ENCODE results near the gene PAX7.
A peak's percentile ranks its signal among the peaks of the same experiment; 100 is the strongest.
"Not testable (repeated sequence)": the region's sequence is repeated elsewhere in the genome, so short reads cannot be mapped to it uniquely, and the experiment has no call there.

PAX7 gene

DNA sequence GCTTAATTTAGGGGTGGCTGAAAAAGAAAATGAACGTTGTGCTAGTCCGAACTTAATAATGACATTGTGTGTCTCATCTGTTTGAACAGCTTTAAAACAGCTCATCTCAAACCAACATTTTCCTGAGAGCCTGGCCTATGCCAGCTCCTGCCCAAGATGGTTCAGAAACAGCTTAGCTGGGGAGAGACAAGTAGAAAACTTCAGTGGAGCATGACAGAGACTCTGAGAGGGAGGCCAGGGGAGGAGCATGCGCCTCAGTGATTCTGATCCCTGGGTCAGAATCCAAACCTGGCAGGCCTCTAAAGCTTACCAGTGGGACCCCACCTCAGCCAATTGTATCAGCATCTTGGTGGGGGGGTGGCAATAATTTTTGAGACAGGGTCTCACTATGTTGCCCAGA, 129.5 kb downstream of the PAX7 start:
- no peak for DNase-seq (ENCODE audit: low spot score)

DNA sequence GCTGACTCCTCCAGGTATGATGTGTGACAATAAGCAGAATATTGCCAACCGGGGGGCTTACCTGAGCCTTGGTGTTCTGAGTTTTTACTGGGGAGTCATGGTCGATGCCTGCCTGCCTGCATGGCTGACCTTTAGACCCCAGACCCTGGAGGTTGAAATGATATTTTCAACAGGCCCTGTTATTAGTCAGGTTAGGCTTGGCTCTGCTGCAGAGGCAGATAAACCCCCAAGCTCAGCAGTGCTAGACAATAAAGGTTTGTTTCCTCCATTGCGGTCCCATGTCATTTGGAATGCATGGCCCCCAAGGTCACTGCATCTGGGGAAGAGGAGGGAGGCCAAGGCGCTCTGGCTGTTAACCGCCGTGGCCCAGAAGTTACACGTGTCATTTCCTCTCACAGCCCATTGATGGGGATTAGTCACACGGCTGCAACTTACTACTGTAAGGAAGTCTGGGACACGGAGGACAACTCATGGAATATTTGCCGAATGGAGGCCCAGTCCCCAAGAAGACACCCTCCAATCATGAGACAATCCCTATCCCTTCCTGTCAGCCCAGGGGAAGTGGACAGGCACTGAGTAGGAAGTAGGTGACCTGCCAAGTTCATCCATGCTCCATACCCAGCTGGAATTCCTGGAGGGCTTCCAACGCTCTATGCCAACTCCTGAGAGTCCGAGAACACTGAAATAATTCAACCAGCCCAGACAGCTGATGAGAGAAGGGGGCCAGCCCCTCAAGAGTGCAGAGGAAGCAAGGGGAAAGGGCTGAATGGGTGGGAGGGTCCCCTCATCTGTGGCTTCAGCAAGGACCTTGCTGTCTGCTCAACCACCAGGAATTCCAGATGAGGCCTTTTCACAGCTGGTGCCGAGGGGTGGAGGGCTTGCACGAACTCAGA, 131.5 kb downstream of the PAX7 start:
- DNase-seq (ENCODE audit: low spot score), result no peak

DNA sequence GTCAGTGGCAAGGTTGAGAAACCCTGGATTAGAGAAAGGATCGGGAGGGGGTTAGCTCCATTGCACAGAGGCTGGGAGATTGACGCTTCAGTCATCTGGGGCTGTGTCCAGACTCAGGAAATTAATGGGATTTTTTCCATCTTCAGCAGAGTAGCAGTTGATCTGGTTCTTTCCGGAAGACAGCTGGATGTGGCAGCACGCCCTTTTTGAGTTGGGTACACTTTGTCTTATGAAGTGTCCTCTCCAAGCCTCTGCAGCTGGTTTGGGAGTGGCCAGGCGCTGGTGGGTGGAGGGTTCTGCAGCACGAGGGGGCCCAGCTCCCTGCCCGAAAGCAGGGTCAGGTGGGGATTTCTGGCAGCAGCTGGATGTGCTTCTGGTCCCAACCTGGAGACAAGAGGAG, 133.7 kb downstream of the PAX7 start:
- DNase-seq (ENCODE audit: low spot score), result no peak

DNA sequence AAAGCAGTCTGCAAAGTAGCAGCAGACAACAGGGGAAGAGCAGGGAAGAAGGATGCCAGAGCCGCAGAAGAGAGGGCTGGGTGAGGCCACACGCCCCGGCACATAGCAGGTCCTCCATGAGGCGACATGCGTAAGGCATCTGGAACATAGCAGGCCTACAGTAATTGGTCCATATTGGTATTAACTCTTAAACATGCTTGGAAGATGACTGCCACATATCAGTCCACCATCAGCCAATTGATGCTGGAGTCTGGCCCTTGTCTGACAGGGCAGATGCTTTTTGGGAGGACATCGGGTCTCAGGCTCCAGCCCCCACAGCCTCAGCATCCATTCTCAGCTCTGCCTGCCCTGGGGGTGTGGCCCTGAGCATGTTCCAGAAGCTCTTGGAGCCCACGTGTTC, 135.1 kb downstream of the PAX7 start:
- no peak for DNase-seq (ENCODE audit: low spot score)

DNA sequence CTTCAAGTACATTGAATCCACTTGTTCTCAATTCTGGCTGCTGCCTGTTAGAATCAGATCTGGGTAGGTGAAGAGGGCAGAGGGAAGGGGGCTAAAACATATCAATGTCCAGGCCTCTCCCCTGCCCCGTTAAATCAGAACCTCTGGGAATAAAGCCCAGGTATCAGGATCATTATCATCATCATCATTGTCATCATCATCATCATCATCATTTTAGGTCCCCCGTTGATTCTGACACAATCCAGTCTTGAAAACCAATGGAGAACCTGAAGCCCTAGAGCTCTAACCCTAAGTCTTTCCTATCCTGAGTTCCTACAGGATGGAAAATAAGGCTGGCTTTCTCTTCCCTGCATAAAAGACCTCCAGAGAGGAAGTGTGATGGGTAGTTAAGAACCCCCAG, 135.7 kb downstream of the PAX7 start:
- no peak for DNase-seq (ENCODE audit: low spot score)

DNA sequence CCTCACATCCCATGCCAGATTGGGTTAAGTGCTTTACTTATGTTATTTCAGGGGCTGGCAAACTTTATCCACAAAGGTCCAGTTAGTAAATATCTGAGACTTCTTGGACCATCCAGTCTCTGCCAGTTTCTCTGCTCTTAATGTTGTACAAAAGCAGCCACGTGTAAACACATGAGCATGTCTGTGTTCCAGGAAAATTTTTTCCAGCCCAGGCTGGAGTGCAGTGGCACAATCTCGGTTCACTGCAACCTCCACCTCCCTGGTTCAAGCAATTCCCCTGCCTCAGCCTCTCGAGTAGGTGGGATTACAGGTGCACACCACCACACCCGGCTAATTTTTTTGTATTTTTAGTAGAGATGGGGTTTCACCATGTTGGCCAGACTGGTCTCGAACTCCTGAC, 136.9 kb downstream of the PAX7 start:
- DNase-seq (ENCODE audit: low spot score), result not testable (repeated sequence)

DNA sequence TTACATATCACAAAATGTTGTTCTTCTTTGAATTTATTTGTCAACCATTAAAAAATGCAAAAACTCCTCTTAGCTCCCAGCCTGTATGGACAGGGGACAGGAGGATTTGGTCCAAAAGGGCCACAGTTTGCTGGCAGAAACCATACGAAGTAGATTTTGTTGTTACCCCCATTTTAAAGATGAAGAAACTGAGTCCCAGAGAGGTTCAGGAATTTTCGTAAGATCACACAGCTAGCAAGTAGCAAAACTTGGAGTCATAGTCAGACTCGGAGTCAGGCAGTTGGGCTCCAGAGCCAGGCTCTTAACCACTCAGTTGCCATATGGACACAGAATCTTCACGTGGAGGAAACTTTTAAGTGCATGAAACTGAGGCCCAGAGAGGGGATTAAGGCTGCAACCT, 137.4 kb downstream of the PAX7 start:
- DNase-seq (ENCODE audit: low spot score), result no peak

DNA sequence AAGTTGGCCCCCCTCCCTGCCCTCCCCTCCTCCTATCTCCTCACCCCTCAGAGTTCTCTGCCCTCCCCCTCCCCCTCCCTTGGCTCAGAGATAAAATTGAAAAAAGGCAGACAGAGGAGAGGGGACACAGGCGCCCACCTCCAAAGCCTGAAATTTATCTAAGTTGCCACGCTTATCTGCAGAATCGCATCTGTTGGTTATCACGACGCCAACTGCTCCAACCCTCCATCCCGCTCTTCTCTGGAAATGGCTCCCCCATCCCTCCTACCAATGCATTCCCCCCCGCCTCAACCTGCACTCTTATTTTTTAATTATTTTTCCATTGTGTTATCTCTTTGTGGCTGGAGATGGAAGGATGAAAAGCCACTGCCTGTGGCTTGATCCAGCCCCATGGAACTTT, 138.5 kb downstream of the PAX7 start:
- DNase-seq (ENCODE audit: low spot score), result no peak

DNA sequence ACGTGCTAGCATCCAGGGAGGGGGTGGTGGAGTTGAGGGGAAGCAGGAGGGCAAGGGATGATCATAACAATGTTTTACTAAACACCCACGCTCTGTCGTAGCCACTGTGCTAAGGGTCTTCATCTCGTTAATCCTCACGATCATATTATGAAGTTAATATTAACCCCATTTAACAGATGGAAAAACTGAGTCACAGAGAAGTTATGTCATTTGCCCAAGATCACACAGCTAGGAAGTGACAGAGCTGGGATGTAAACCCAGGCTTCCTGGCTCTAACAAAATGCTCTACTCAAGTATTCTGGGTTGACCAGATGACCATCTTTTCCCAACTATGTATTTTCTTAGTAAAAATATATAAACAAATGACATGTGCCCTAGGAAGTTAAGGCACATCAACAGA, 140.2 kb downstream of the PAX7 start:
- no peak for DNase-seq (ENCODE audit: low spot score)

DNA sequence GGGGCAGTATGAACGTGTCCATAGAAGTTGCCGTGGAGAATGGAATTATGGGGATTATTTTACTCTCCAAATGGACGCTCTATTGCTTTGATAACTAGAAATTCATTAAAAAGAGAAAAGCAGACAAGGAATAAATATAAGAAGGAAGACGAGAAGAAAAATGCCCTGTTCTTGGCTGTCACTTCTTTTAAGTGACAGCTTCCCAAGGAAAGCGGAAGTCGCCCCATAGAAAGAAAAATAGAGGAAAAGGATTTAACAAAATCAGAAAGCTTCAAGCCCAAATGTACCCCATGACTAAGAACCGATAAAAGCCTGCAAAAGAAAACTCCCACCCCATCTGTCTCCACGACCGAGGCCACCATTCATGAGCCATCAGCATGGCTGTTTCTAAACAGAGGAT, 143.1 kb downstream of the PAX7 start:
- no peak for DNase-seq (ENCODE audit: low spot score)

DNA sequence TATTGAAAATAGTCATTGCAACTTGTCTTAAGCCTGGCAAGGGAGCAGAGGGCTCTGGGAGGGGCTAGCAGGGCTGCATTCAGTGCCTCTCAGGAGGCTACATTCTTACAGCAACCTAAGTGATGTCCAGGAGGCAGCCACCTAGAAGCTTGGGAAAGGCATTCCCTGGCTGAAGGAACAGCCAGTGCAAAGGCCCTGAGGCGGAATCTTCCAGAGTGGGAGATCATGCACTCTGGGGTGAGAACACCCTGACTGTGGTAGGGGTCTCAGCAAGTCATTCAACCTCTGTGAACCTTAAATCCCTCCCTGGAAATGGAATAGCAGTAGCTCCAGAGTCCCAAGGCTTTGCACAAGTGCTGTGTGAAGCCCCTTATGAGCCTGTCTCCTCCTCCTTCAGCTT, 144.7 kb downstream of the PAX7 start:
- no peak for DNase-seq (ENCODE audit: low spot score)

DNA sequence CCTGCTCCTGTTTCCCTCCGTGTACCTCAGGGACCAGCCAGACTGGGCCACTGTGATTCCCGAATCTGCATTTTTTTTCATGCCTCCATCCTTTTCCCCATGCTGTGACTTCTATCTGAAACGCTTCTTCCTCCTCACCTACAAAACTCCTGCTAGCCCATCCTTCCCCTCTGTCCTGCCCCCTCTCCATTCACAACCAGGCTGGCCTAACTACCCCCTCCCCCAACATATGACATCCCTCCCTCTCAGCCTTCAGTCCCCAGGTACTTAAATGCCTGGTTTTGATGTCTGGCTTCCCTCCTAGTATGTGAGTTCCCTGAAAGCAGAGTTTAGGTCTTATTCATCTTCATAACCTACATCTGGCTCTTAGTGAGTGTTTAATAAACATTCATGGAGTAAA, 146.1 kb downstream of the PAX7 start:
- no peak for DNase-seq (ENCODE audit: low spot score)

DNA sequence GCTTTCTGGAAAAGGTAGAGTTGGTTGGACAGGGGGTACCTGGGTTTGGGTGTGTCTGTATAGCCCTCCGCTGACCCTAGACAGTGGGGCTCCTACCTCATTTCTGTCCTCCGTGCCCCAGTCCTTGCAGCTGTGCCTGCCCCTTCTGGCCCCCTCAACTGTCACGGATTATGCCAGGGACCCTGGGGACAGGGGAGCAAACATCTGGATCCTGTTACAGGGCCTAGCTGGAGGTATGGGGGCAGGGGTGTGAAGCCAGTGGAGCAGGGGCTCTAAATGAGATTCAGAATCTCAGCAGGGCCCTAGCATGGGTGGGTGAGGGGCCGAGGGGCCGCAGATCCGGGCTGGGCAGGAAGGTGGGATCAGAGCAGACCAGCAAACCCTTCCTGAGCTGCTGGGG, 147.8 kb downstream of the PAX7 start:
- no peak for DNase-seq (ENCODE audit: low spot score)

DNA sequence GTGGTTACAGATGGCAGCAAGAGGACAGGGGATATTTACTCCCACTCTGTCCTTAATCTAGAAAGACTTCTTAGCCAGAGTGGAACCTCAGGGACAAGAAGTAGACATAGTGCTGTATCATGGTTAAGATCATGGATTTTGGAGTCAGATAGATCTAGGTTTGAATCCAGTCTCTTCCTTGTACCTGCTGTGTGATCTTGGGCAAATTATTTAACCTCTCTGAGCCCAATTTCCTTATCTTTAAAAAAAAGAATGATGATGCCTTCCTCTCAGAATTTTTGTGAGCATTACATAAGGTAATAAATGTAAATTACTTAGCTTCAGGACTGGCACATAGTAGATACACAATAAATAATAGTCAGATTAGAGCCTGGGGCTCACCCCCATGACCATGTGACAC, 150.4 kb downstream of the PAX7 start:
- DNase-seq (ENCODE audit: low spot score), result no peak

DNA sequence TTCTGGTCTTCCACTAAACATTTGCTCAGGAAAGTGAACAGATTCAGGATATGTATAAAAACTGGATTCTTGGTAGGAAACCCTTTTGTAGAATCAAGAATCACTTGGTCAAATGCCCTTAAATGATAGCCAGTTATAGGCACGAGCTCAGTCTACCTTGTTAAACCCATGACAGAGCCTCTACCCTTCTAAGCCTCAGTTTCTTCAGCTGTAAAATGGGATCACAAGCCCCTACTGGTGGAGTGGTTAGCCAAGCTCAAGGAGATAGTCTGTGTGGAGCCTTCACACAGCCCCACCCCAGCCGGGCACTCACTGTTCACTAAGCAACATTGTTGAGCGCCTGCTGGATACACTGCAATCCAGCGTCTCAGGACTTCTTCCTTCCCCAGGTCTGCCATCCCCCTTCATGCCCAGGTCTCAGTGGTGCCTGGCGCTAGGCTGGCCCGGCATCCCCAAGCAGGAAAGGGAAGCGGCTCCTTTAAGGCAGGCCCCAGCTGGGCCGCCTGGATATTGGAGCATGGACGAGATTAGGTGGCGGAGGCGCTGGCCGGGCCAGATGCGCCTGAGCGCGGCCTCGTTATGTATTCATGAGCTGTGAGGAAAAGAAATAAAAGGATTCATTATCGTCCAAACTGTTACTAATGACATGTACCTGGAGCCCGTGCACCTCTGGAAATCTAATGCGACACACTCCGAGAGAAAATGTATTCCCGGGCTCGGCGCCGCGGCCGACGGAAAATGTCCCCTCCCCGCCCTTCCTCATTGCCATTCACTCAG, 153.2 kb downstream of the PAX7 start:
- DNase-seq (ENCODE audit: low spot score), result no peak

DNA sequence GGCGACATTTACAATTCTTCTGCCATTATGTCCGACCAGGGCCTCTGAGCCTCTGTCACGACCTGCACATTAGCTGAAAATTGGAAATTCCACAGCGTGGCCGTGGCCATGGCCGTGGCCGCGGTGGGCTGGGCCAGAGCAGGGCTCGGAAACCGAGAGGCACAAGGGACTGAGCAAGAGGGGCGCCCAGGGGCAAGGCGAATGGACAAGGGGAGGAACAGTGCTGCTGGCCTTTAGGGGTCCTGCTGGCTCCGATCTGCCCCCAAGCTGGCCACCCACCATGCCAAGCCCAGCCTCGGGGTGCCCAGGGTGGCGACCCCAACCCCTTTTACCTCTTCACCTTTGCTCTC, 153.8 kb downstream of the PAX7 start:
- no peak for DNase-seq (ENCODE audit: low spot score)

DNA sequence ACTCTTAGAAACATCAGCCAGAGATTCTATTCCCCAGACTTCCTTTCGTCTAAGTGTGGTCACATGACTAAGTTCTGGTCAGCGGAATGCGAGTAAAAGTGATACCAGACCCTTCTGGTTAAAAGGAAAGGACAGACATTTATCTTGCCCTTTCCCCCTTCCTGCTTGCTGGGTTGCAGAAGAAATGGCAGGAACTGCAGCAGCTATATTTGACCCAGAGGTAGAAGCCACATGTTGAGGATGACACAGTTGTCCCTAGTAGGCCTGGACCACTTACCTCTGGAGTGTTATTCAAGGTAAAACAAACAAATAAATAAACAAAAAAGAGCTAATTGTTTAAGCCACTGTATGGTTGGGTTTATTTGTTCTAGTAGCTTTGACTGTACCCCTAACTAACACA, 155.5 kb downstream of the PAX7 start:
- no peak for DNase-seq (ENCODE audit: low spot score)

DNA sequence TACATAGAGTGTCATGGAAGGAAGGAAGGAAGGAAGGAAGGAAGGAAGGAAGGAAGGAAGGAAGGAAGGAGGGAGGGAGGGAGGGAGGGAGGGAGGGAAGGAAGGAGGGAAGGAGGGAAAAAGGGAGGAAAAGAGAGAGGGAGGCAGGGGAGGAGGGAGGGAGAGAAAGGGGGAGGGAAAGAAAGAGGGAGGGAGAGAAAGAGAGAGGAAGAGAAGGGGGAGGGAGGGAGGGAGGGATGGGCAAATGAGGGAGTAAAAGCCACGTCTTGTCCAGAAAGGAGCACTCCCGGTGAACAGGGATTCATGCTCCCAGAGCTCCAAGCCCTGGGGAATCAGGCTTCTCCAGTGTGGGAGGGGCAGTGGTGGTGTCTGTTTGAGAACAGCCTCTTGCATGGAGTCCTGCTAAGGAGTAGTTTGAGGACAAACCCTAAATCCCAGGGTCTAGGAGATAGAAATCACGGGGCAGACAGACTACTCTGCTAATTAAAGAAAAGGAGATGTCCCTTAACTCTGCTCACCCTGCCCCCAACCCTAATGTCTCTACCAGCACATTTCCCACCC, 157.3 kb downstream of the PAX7 start:
- DNase-seq (ENCODE audit: low spot score), result no peak

DNA sequence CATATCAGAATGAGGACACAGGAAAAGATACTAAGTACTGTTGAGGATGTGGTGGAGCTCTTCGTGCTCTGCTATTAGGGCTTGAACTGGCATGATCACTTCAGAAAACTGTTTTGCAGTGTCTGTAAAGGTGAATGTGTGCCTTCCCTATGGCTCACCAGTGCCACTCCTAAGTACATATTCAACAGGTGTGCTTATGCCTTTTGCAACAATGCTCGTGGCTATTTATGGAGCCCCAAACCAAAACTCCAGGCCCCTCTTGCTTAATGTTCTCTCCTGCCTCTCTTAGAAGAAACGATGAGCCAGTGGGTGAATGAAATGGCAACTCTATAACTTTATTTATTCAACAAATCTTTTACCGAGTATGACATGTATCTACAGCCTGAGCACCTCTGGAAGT, 158.6 kb downstream of the PAX7 start:
- no peak for DNase-seq (ENCODE audit: low spot score)

DNA sequence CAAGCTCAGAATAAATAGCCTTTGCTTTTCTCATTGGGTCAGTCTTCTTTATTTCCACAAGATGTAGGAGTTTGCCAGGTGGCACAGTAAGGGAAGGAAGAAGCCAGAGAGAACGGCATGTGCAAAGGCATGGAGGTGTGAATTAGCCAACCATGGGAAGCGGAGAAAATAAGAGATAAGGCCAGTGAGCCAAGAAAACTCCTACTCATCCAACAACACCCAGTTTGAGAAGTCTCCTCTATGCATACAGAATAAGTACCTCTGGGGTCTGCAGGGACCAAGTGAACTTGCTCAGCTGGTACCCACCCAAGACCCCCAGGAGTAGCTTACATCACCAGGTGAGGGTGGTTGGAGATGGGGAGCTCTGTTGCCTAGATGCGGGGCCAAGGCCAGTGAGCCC, 162.1 kb downstream of the PAX7 start:
- DNase-seq (ENCODE audit: low spot score), result no peak

DNA sequence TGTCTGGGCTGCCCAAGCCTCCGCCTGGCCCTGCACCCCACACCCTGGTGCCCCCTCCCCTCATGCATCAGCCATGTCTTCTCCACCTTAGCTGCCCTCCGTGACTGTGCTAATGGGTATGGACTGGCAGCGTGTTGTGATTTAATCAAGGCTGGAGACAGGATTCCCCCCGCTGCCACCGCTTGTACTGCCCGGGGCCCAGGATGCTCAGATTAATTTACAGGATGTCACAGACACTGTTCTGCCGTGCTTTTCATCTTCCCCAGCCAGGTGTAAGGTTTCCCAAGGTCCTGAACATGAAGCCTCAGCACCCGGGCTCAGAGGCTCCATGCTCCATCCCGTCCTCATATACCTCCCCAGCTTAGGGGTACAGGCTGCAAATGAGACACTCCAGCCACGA, 162.5 kb downstream of the PAX7 start:
- no peak for DNase-seq (ENCODE audit: low spot score)

DNA sequence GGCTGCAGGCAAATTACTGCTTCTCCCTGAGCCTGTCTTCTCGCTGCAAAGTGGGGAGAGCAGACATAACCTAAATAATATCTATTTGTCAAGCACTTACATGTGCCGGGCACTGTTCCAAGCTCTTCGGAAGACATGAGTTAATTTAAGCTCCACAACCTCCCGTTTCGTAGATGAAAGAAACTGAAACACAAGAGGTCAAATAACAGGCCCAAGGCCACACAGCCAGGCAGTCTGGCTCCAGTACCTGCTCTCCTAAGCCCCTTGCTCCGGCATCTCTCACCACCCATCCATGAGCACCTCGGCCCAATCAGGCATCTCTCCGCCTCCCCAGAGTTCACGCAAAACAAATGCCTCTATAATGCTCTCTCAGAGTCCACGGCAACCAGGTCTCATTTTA, 163.4 kb downstream of the PAX7 start:
- no peak for DNase-seq (ENCODE audit: low spot score)

DNA sequence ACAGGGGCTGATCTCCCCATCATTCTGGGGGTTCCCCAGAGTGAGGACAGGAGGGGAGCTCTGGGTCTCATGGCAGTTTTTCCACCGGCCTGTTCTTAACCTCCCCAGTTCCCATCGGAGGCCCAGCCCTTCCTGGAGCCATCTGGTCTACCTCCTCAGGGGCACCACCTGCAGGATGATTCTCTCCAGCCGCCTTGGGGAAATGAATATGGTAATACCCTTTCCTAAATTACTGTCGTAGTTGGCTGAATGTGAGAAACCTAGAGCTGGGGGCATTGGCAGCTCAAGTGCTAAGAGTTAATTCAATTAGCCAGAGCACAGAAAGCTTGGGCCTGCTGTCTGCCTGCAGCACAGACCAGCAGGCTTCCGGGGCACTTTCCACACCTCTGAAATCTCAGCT, 163.9 kb downstream of the PAX7 start:
- peak; percentile 12 for DNase-seq (ENCODE audit: low spot score)
